Liver (tissue), 3 donors: ENCODE data around the gene BAIAP3.

Source experiments
- FOXA1 ChIP-seq: IDR thresholded peaks from 2 replicates; pipeline ENCODE4 v1.6.1; 2016; ENCODE audit warnings: antibody characterized with exemption
- JUND ChIP-seq, 2 donors: IDR thresholded peaks; 2 replicates each; pipeline ENCODE4 v1.6.1; 2016; ENCODE audit warnings: antibody characterized with exemption in 2 of 2
- YY1 ChIP-seq: IDR thresholded peaks from 2 replicates; pipeline ENCODE4 v1.6.1; 2016; ENCODE audit warnings: antibody characterized with exemption, mild to moderate bottlenecking
- TF ChIP-seq, protein P1 (sequence below): fragments of 150-350 bp; IDR thresholded peaks from 2 replicates; pipeline ENCODE4 v1.5.1; 2017; ENCODE audit warnings: improper control_type of control experiment, low read depth, low read length; ENCODE audit not compliant: missing input control
- donor health status: healthy.
- donor health status: healthy.

DNA sequence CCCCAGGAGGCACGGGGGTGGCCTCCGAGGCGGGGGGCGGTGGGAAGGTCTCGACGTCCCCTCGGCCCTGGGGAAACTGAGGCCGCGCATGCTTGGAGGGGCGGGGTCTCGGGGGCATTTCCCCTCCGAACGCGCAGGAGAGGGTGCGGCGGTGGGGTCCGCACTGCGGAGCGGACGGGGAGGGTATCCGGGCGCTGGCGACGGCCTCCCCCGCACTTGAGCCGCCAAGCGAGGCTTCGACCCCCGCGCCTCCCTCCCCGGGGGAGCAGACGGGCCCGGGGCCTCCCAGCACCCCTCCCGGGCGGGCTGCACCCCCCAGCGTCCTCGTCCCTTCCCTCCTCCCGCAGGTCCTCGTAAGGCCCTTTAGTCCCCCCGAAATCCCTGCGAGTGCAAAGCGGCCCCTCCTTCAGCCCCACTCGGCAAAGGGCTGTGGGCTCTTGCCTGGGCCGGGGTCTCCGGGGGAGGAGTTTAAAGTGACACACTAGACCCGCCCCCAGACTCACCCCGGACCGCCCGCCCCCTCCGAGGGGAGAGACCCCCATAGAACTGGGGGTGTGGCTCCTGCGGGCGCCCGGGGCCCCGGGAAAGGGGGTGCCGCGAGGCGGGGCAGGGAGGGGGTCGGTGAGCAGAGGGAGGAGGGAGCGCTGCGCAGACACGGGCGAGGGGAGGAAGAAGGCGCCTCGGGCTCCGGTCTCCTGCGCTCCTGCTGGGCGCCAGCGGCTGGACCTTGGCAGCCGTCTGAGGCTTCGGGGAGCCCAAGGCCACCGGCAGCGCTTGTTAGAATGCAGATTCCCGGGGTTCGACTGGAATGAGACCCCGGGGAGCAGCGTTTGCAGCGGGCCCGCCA, 632 bp downstream of the BAIAP3 start:
- TF ChIP-seq, protein P1, sequence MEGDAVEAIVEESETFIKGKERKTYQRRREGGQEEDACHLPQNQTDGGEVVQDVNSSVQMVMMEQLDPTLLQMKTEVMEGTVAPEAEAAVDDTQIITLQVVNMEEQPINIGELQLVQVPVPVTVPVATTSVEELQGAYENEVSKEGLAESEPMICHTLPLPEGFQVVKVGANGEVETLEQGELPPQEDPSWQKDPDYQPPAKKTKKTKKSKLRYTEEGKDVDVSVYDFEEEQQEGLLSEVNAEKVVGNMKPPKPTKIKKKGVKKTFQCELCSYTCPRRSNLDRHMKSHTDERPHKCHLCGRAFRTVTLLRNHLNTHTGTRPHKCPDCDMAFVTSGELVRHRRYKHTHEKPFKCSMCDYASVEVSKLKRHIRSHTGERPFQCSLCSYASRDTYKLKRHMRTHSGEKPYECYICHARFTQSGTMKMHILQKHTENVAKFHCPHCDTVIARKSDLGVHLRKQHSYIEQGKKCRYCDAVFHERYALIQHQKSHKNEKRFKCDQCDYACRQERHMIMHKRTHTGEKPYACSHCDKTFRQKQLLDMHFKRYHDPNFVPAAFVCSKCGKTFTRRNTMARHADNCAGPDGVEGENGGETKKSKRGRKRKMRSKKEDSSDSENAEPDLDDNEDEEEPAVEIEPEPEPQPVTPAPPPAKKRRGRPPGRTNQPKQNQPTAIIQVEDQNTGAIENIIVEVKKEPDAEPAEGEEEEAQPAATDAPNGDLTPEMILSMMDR = no peak
- TF ChIP-seq FOXA1 = no peak
- TF ChIP-seq YY1 = no peak
- TF ChIP-seq JUND (IDR thresholded peaks at IDR 0.05) = no peak
